ENCODE results near the gene ZNF253. TPM values are rescaled to one million over a fixed set of nuclear protein-coding genes. Genes with fewer than 3 reads are reported as not detected.

Gene ZNF253
- total and polyA plus RNA-seq, 2 experiments from 2014 or later: 31.4 to 44.7 TPM

- H3F3A ChIP-seq (replicated peaks; ENCODE audit: low read depth): 0 out of 2 replicates have a peak, but pooled peaks cover 3% of the 10 kb centered on the region
- TF ChIP-seq POLR2AphosphoS5 (IDR thresholded peaks at IDR 0.05; ENCODE audit: low read depth): no peak
- TF ChIP-seq CREB1 (CRISPR knock-in tag; IDR thresholded peaks at IDR 0.05; ENCODE audit: low read depth): no peak
- TF ChIP-seq JUNB (IDR thresholded peaks at IDR 0.05; ENCODE audit: unreplicated experiment): no peak
- no peak for TF ChIP-seq CTCF (conservative IDR thresholded peaks at IDR 0.05; ENCODE audit: low read depth in 2 of 2)
- TF ChIP-seq ZNF462 (CRISPR knock-in tag; IDR thresholded peaks at IDR 0.05): no peak
- TF ChIP-seq ZNF331 (CRISPR knock-in tag; IDR thresholded peaks at IDR 0.05; ENCODE audit: low read depth): no peak
- TF ChIP-seq EZH2 (IDR thresholded peaks at IDR 0.05; ENCODE audit: low read depth, unreplicated experiment): no peak
- TF ChIP-seq REST (IDR thresholded peaks at IDR 0.05; ENCODE audit: unreplicated experiment): no peak
- TF ChIP-seq ZNF114 (CRISPR knock-in tag; IDR thresholded peaks at IDR 0.05): no peak
- no peak for TF ChIP-seq STAT1 (IDR thresholded peaks at IDR 0.05; ENCODE audit: unreplicated experiment)
- no peak for TF ChIP-seq EZH2phosphoT487 (IDR thresholded peaks at IDR 0.05; ENCODE audit: unreplicated experiment)
- no peak for TF ChIP-seq ETS1 (IDR thresholded peaks at IDR 0.05)
- no peak for TF ChIP-seq NANOG (IDR thresholded peaks at IDR 0.05; ENCODE audit: borderline replicate concordance)
- DNase-seq (ENCODE audit: low spot score) (no peak), ATAC-seq (no peak)
- Mint-ChIP-seq H3K36me3 (ENCODE audit: low read depth) (peaks cover 51% of the 10 kb centered on the region), H3K9me3 (no peaks in the 10 kb centered on the region; the same call in 1 of the 3 replicates), H3K27me3 (ENCODE audit: insufficient read depth, low read depth, poor library complexity) (peaks cover 6% of the 10 kb centered on the region), H3K27ac (no peak overlapping the region), H3K4me1 (peaks cover 30% of the 10 kb centered on the region), H3K4me3 (no peak overlapping the region)
- no peaks in the 10 kb centered on the region for H3K27me3 ChIP-seq (ENCODE audit: insufficient read depth)
- no peaks in the 10 kb centered on the region for H3K9me2 ChIP-seq (ENCODE audit: insufficient read depth)
- peaks cover 22% of the 10 kb centered on the region for H3K36me3 ChIP-seq (ENCODE audit: insufficient read depth)
- H4K20me1 ChIP-seq (replicated peaks; ENCODE audit: insufficient read depth): peaks cover 95% of the 10 kb centered on the region
- H3K4me2 ChIP-seq: no peak overlapping the region
- H3K4me3 ChIP-seq: no peak overlapping the region
- H2AFZ ChIP-seq: no peak overlapping the region
- peaks cover 100% of the 10 kb centered on the region for H3K79me2 ChIP-seq (replicated peaks; ENCODE audit: insufficient read depth)
- H3K27ac ChIP-seq (ENCODE audit: low read depth): no peak overlapping the region
- peaks cover 26% of the 10 kb centered on the region for H3K4me1 ChIP-seq (ENCODE audit: insufficient read depth)
Observed at GRCh38 chr19:19911150-19911549, 45.5 kb downstream of the ZNF253 start.
